ENCODE data around the gene CEMIP.

DNA sequence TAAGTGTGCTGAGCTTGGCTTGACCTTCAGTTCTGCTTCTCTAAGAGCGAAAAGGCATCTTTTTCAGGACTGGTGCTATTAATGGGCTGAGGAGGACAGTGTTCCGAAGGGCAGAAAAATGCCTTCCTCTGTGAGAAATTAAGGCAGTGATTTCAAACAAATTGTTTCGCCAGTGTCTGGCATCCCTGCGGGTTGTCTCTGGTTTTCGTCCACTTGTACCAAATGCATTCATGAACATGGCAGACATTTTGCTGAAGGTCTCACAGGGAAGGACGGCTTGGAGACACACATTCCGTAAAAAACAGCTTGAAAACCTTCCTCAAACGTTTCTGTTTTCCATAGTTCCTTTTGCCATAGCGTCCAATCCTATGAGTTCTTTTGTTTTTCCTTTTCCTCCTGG is 57.1 kb downstream of the CEMIP start:
- TF ChIP-seq, protein P1, sequence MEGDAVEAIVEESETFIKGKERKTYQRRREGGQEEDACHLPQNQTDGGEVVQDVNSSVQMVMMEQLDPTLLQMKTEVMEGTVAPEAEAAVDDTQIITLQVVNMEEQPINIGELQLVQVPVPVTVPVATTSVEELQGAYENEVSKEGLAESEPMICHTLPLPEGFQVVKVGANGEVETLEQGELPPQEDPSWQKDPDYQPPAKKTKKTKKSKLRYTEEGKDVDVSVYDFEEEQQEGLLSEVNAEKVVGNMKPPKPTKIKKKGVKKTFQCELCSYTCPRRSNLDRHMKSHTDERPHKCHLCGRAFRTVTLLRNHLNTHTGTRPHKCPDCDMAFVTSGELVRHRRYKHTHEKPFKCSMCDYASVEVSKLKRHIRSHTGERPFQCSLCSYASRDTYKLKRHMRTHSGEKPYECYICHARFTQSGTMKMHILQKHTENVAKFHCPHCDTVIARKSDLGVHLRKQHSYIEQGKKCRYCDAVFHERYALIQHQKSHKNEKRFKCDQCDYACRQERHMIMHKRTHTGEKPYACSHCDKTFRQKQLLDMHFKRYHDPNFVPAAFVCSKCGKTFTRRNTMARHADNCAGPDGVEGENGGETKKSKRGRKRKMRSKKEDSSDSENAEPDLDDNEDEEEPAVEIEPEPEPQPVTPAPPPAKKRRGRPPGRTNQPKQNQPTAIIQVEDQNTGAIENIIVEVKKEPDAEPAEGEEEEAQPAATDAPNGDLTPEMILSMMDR (IDR thresholded peaks at IDR 0.05): no peak
- TF ChIP-seq POLR2A (IDR thresholded peaks at IDR 0.05; ENCODE audit: low read depth): no peak
- TF ChIP-seq EP300 (IDR thresholded peaks at IDR 0.05): no peak
